Effector memory CD8-positive, alpha-beta T cell (primary cell): Measurements from ENCODE around the gene MDM4.
"Not testable (repeated sequence)": the region's sequence is repeated elsewhere in the genome, so short reads cannot be mapped to it uniquely, and the experiment has no call there.

Source experiments
- ATAC-seq: fragments of 150-1000 bp; cut with Tn5 transposase; replicated peaks from 2 replicates; pipeline ENCODE4 v1.10.0; 2021; ENCODE audit warnings: mild to moderate bottlenecking, moderate library complexity
- DNase-seq, 3 experiments: peaks; one replicate each; pipeline ENCODE4 v3.0.0; 2021
- H3K27ac Mint-ChIP-seq, 2 donors: one replicate each; pipeline ENCODE4 v1.8.0; 2022; ENCODE audit warnings: mild to moderate bottlenecking in 2 of 2, mixed read lengths in 2 of 2, moderate library complexity in 2 of 2
- H3K27me3 Mint-ChIP-seq, 2 donors: one replicate each; pipeline ENCODE4 v1.8.0; 2022; ENCODE audit warnings: mixed read lengths in 2 of 2
- H3K36me3 Mint-ChIP-seq: one replicate; pipeline ENCODE4 v1.8.0; 2022; ENCODE audit warnings: mild to moderate bottlenecking, moderate library complexity, mixed read lengths; ENCODE audit not compliant: insufficient read depth
- H3K4me1 Mint-ChIP-seq, 2 donors: one replicate each; pipeline ENCODE4 v1.8.0; 2022; ENCODE audit warnings: low read depth in 2 of 2, mixed read lengths in 2 of 2
- H3K4me3 Mint-ChIP-seq, 2 donors: one replicate each; pipeline ENCODE4 v1.8.0; 2022; ENCODE audit warnings: mild to moderate bottlenecking in 2 of 2, mixed read lengths in 2 of 2, moderate library complexity in 2 of 2
- H3K9me3 Mint-ChIP-seq, 2 donors: one replicate each; pipeline ENCODE4 v1.8.0; 2022; ENCODE audit warnings: mixed read lengths in 2 of 2

MDM4 gene

DNA sequence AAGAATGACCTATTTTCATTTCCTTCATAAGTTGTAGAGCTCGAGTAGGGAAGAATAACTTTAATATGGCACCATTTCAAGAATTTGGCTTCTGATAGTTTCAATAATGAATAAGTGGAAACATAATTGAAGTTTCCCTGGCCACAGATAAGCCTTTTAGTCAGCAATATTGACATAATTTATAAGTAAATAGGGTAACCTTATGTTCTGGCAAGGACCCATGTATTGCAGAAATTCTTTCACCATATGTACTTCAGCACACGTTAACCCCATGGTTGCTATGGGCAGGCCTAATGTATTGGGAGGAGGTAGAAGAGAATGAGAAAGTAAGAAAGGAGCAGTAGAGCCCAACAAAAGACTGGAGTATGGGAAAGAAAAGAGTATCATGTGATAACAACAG lies 25.4 kb downstream of the MDM4 start:
- Mint-ChIP-seq H3K4me1 (peaks cover 37 to 51% of the 10 kb centered on the region in 2 donors), H3K27me3 (no peaks in the 10 kb centered on the region), H3K27ac (peak overlapping the region; percentile 82 to 83), H3K36me3 (peaks cover 82% of the 10 kb centered on the region), H3K4me3 (no peak overlapping the region), H3K9me3 (no peaks in the 10 kb centered on the region)
- ATAC-seq (no peak), DNase-seq (no peak)

DNA sequence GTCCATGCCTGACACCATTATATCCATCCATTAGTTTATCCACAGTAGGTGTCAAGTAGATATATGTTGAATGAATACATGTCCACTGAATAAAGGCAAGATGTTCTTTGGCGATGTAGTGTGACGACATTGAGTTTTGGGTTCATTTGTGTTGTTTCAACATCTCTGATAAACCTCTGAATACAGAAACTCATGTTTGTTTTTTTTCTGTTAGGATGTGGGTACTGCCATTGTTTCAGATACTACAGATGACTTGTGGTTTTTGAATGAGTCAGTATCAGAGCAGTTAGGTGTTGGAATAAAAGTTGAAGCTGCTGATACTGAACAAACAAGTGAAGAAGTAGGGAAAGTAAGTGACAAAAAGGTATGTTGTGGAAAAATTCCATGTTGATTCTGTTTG lies 28.1 kb downstream of the MDM4 start:
- peak; percentile 97 for ATAC-seq
- Mint-ChIP-seq H3K9me3 (no peaks in the 10 kb centered on the region), H3K27ac (peak overlapping the region; percentile 75 to 87), H3K27me3 (no peaks in the 10 kb centered on the region), H3K4me1 (peaks cover 34 to 51% of the 10 kb centered on the region in 2 donors), H3K36me3 (peaks cover 82% of the 10 kb centered on the region), H3K4me3 (peak overlapping the region; percentile 53 to 57)
- no peak for DNase-seq

DNA sequence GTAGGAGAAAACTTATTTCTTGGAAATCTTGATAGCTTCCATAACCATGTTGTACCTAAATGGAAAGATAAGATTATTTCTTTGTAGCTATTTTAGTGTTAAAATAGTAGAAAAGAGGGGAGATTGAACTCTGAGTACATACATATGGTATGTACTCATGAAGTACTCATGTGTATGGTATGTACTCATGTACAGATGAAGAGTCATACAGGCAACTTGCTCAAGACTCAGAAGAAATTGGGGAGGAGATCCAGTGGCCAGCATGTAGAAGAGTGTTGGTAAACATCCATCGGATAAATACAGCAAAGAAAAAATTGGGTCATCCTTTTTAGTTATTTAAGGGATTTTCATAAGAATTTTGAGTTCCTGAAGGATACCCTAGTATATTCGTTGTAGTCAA lies 29.0 kb downstream of the MDM4 start:
- Mint-ChIP-seq H3K36me3 (peaks cover 82% of the 10 kb centered on the region), H3K4me3 (peak overlapping the region; percentile 53 to 57), H3K27me3 (no peaks in the 10 kb centered on the region), H3K4me1 (peaks cover 36 to 51% of the 10 kb centered on the region in 2 donors), H3K27ac (peak overlapping the region; percentile 75 to 87), H3K9me3 (no peaks in the 10 kb centered on the region)
- DNase-seq (no peak), ATAC-seq (no peak)

DNA sequence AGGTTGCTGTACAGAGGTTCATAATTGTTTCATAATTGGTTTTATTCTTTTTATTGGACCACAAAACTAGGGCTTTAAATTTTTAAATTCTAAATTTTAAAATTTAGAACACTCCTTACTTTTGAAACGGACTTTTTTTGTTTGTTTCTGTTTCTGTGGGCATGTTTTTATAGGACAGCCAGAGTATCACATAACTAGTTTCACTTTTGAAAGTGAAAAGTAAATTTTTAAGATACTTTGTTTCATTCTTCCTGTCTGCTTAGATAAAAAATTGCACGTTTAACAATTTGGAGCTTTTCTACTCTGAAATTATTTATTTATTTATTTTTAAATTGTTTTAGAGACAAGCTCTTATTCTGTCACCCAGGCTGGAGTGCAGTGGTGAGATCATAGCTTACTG lies 29.7 kb downstream of the MDM4 start:
- H3K27me3 Mint-ChIP-seq = no peaks in the 10 kb centered on the region
- H3K36me3 Mint-ChIP-seq = peaks cover 82% of the 10 kb centered on the region
- no peaks in the 10 kb centered on the region for H3K9me3 Mint-ChIP-seq
- peak overlapping the region; percentile 75 to 87 for H3K27ac Mint-ChIP-seq
- H3K4me3 Mint-ChIP-seq = peak overlapping the region; percentile 53 to 57
- DNase-seq = no peak
- peaks cover 36 to 53% of the 10 kb centered on the region in 2 donors for H3K4me1 Mint-ChIP-seq
- ATAC-seq = peak; percentile 16

DNA sequence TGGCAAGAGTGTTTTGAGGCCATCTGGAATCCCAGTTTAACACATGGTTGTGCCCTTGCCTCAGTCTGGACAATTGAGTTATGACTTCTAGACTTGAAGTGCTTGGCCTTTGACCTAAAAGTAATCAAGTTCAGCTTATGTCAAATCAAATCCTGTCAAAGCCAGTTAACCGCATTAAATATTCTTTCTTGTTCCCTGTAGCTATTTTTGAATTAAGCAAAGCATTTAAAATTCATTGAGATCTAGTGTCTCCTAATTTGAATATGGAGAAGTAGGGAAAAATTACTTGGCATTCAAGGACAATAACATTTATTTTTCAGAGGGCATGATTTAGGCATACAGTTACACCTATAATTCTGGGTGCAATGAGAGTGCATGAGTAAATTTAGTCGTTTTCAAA lies 32.1 kb downstream of the MDM4 start:
- peak overlapping the region in 1 of 2 donors; percentile 75 for H3K27ac Mint-ChIP-seq
- no peak for ATAC-seq

DNA sequence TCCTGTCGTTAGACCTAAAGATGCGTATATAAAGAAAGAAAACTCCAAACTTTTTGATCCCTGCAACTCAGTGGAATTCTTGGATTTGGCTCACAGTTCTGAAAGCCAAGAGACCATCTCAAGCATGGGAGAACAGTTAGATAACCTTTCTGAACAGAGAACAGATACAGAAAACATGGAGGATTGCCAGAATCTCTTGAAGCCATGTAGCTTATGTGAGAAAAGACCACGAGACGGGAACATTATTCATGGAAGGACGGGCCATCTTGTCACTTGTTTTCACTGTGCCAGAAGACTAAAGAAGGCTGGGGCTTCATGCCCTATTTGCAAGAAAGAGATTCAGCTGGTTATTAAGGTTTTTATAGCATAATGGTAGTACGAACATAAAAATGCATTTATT lies 33.1 kb downstream of the MDM4 start:
- no peak for ATAC-seq

More for the DNA sequence above, 32.1 kb downstream of the MDM4 start:
- Mint-ChIP-seq H3K27me3 (no peaks in the 10 kb centered on the region), H3K36me3 (peaks cover 85% of the 10 kb centered on the region), H3K9me3 (no peaks in the 10 kb centered on the region), H3K4me1 (peaks cover 27 to 38% of the 10 kb centered on the region in 2 donors), H3K4me3 (no peak overlapping the region)
- no peak for DNase-seq

DNA sequence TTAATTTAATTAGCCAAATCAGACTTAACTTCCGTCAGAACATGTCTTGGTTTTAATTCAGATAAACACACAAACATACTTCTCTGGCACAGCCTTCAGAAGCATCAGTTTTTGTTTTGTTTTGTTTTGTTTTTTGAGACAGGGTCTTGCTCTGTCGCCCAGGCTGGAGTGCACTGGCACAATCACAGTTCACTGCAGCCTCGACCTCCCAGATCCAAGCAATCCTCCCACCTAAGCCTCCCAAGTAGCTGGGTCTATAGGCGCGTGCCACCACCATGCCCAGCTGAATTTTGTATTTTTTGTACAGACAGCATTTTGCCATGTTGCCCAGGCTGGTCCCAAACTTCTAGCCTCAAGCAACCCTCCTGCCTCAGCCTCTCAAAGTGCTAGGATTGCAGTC lies 34.7 kb downstream of the MDM4 start:
- H3K36me3 Mint-ChIP-seq = peaks cover 74% of the 10 kb centered on the region
- peak overlapping the region in 1 of 2 donors; percentile 71 for H3K27ac Mint-ChIP-seq
- peaks cover 7 to 15% of the 10 kb centered on the region in 2 donors for H3K4me1 Mint-ChIP-seq
- no peaks in the 10 kb centered on the region for H3K27me3 Mint-ChIP-seq
- H3K9me3 Mint-ChIP-seq = no peaks in the 10 kb centered on the region
- DNase-seq (no peak), ATAC-seq (no peak)
- no peak overlapping the region for H3K4me3 Mint-ChIP-seq

More for the DNA sequence above, 33.1 kb downstream of the MDM4 start:
- H3K9me3 Mint-ChIP-seq = no peaks in the 10 kb centered on the region
- peaks cover 82% of the 10 kb centered on the region for H3K36me3 Mint-ChIP-seq
- H3K27me3 Mint-ChIP-seq = no peaks in the 10 kb centered on the region
- peak overlapping the region in 1 of 2 donors; percentile 68 for H3K27ac Mint-ChIP-seq
- peaks cover 17 to 29% of the 10 kb centered on the region in 2 donors for H3K4me1 Mint-ChIP-seq
- no peak for DNase-seq
- H3K4me3 Mint-ChIP-seq = no peak overlapping the region

DNA sequence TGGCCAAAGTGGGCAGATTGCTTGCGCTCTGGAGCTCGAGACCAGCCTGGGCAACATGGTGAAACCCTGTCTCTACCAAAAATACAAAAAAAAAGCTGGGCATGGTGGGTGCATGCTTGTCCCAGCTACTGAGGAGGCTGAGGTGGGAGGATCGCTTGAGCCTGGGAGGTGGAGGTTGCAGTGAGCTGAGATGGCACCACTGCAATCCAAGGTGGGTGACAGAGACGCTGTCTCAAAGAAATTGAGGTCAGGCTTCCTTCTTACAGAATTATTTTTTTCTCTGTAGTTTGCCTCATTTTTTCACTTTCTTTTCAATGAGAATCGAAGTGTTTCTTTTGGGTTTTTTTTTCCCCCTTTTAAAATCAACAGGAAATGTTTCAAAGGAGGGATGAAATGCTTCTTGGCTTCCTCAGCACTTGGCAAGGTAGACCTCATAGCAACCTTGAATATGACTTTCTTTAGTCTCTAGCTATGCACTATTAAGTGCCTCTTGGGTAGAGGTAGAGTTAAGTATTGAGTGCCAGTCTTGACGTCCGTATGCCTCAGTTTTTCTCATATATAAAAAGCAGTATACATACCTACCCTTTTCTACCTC lies 40.3 kb downstream of the MDM4 start:
- peak overlapping the region in 1 of 2 donors; percentile 11 for H3K27ac Mint-ChIP-seq
- no peak overlapping the region for H3K4me3 Mint-ChIP-seq
- H3K9me3 Mint-ChIP-seq = no peaks in the 10 kb centered on the region
- H3K36me3 Mint-ChIP-seq = peaks cover 35% of the 10 kb centered on the region
- H3K4me1 Mint-ChIP-seq = peaks cover under 1 to 20% of the 10 kb centered on the region in 2 donors
- no peak for ATAC-seq
- no peaks in the 10 kb centered on the region for H3K27me3 Mint-ChIP-seq
- no peak for DNase-seq

DNA sequence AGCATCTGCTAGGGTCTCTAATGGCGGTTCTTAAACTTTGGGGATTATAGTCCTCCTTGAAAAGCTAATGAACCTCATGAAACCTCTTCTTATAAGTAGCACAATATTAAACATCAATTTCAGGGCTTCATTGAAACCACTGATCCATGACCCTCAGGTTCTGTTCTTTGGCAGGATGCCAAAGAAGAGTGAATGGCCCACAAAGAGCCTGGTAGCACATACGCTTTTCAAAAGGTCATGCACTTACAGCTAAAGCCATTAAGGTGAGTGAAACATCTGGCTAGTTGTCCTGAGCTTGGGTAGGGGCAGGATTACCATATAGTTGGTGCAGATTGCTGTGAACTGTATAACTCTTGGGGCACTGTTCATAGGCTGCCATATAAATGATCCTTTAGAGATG lies 42.3 kb downstream of the MDM4 start:
- no peak overlapping the region for H3K4me3 Mint-ChIP-seq
- no peaks in the 10 kb centered on the region for H3K27me3 Mint-ChIP-seq
- no peak overlapping the region for H3K27ac Mint-ChIP-seq
- no peaks in the 10 kb centered on the region for H3K9me3 Mint-ChIP-seq
- peaks cover 4 to 19% of the 10 kb centered on the region in 2 donors for H3K4me1 Mint-ChIP-seq
- no peak for ATAC-seq
- DNase-seq = no peak
- H3K36me3 Mint-ChIP-seq = peaks cover 19% of the 10 kb centered on the region

DNA sequence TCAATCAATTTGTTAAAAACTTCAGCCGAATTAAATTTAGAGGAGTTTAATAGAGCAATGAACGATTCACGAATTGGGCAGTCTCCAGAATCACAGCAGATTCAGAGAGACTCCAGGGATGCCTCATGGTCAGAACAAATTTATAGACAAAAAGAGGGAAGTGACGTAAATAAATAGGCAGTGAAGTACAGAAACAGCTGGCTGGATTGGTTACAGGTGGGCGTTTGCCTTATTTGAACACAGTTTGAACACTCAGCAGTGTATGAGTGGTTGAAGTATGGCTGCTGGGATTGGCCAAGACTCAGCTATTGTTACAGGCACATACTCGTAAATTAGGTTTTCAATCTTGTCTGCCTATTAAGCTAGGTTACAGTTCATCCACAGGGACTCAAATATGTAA lies 43.8 kb downstream of the MDM4 start:
- not testable (repeated sequence) for DNase-seq, ATAC-seq, H3K4me3 Mint-ChIP-seq, H3K27me3 Mint-ChIP-seq, H3K9me3 Mint-ChIP-seq
- Mint-ChIP-seq H3K4me1 (peaks cover 14 to 32% of the 10 kb centered on the region in 2 donors), H3K27ac (peak overlapping the region; percentile 7 to 81), H3K36me3 (peaks cover 14% of the 10 kb centered on the region)

DNA sequence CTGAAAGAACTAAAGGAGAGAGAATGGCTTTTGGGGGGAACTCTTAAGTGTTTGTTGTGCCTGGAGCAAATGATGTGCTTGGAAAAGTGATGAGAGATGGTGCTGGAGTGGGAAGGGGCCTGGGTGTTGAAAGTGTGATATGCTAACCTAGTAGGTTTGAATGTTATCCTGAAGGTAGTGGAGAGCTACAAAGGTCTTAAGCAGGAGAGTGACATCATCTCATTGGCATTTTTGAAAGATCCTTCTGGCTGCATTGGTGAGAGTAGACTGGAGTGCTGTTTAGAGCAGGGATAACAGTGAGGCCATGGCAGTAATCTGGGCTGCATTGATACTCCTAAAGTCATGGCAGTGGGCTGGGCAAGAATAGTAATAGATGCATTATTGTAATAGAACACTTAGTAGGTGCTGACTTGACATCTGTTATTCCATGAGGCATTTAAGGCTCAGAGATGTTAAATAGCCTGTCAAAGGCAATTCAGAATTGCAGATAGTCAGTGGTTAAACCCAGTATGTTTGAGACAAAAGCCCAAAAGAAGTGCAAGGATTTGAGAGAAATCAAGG lies 44.5 kb downstream of the MDM4 start:
- Mint-ChIP-seq H3K27ac (peak overlapping the region; percentile 7 to 81), H3K4me3 (no peak overlapping the region), H3K27me3 (no peaks in the 10 kb centered on the region), H3K4me1 (peaks cover 18 to 39% of the 10 kb centered on the region in 2 donors), H3K36me3 (peaks cover 14% of the 10 kb centered on the region), H3K9me3 (no peaks in the 10 kb centered on the region)
- ATAC-seq = no peak
- DNase-seq = no peak

DNA sequence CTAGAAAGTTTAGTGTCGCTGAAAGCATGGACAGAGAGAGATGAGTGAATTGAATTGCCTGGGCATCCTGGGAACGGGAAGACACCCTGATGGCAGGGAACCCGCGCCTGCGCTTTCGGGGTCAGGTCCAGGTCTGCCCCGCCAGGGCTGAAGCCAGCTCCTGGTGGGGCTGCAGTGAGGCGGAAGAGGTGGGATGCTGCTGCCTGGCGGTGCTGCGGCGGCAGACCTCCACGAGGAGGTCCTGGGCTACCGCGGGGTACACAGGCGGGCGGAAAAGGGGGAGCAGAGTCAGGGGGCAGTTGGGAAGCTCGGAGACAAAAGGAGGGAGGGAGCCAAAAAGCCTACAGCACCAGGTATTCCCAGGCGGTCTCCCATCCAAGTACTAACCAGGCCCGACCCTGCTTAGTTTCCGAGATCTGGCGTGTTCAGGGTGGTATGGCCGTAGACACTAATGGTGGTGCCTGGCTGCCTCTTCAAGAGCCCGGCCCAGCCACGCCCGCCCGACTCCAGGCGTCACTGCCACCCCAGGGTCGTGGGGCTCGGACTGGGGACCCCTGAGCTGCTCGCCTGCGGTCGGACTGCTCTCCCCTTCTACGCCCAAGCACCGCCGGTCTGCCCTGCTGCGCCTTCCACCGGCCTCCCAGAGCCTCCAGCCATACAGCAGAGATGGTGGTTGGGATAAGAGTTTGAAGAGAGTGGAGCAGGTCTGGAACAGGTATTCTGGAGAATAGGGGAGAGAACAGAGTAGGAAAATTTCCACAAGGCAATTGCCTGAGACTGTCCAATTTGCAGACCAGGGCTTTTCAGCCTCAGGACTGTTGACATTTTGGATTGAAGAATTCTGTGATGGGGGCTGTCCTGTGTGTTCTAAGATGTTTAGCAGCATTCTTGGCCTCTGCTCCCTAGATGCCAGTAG lies 46.1 kb downstream of the MDM4 start:
- Mint-ChIP-seq H3K27me3 (no peaks in the 10 kb centered on the region), H3K4me1 (peaks cover 26 to 43% of the 10 kb centered on the region in 2 donors), H3K36me3 (peaks cover 9% of the 10 kb centered on the region), H3K4me3 (no peak overlapping the region), H3K9me3 (no peaks in the 10 kb centered on the region), H3K27ac (peak overlapping the region; percentile 66 to 70)
- no peak for DNase-seq
- ATAC-seq = no peak

DNA sequence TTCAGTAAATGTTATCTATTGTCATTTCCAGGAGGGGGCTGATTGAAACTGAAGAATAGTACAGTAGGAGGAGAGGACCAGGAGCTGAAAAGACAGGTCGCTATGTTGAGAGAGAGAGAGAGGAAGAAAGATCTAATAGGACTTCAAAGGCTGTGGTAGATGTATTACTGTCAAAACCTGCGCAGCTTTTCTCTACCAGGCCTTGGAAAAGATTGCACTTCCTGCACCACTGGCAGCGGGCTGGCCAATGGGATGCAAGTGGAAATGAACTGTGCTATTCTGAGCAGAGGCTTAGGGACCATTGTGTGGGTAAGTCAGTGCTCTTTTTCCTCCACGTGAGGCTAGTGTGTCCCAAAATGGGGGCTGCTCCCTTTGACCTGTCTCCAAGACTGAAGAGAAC lies 47.1 kb downstream of the MDM4 start:
- H3K4me3 Mint-ChIP-seq = no peak overlapping the region
- DNase-seq = no peak

More for the DNA sequence above, 47.1 kb downstream of the MDM4 start:
- Mint-ChIP-seq H3K36me3 (peaks cover 12% of the 10 kb centered on the region), H3K27me3 (no peaks in the 10 kb centered on the region), H3K27ac (peak overlapping the region; percentile 66 to 86), H3K9me3 (no peaks in the 10 kb centered on the region), H3K4me1 (peaks cover 26 to 43% of the 10 kb centered on the region in 2 donors)
- no peak for ATAC-seq
